GM19043 (cell line): Measurements from ENCODE around the gene HDLBP.

ENCODE experiments used
- ATAC-seq: cut with Tn5 transposase; IDR thresholded peaks from one replicate; pipeline ENCODE4 v1.9.1; 2021; ENCODE audit warnings: low read depth; ENCODE audit not compliant: unreplicated experiment

The HDLBP gene

DNA sequence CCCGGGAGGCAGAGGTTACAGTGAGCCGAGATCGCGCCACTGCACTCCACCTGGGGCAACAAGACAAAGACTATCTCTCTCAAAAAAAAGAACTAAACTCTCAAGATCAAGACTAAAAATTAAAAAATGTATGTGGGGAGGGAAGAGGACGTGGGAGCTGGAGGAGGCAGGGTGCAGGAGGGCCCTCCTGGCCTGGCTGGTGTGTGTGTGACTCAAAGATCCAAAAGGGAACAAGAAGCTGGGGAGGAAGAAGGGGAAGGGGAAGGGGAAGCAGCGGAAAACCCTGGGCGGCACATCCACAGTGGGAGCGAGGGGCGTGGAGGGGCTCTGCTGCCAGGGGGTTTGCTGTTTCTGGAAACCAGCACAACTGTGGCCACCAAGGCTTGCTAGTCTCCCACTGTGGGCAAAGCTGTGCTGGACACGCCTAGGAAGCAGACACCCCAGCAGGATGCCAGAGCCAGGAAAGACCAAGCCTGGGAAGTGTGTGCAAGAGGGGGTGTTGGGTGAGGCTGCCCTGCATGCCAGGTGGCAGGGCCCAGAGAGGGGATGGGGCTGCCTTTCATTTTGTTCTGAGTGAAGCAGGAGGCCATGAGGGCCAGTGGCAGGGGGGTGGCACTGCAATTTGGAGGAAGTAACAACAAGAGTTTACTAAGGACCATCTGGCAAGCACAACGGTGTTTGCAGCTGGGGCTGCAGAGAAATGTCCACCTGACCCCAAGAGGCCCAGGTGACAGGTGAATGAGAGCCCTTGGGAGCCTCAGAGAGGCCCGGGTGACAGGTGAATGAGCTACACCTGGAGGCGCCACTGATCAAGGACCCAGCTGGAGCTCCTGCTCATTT lies 82.5 kb downstream of the HDLBP start:
- ATAC-seq: no peak

DNA sequence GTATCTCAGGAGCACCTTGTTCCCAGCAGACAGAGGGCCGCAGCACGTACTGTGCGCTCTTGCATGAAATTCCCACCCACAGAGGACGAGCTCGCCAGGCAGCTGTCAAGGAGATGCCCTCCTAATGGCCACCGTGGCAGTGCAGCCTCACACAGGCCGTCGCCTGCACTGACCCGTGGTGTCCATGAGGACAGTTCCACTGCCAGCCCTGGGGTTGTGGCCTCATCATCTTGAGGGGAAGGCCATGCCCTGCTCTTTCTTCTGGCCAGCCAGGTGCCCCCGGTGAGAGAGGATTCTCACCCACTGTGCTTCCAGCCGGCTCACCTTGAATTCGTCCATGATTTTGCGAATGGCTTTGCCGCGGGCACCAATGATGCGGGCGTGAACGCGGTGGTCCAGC lies 85.0 kb downstream of the HDLBP start:
- ATAC-seq: no peak

DNA sequence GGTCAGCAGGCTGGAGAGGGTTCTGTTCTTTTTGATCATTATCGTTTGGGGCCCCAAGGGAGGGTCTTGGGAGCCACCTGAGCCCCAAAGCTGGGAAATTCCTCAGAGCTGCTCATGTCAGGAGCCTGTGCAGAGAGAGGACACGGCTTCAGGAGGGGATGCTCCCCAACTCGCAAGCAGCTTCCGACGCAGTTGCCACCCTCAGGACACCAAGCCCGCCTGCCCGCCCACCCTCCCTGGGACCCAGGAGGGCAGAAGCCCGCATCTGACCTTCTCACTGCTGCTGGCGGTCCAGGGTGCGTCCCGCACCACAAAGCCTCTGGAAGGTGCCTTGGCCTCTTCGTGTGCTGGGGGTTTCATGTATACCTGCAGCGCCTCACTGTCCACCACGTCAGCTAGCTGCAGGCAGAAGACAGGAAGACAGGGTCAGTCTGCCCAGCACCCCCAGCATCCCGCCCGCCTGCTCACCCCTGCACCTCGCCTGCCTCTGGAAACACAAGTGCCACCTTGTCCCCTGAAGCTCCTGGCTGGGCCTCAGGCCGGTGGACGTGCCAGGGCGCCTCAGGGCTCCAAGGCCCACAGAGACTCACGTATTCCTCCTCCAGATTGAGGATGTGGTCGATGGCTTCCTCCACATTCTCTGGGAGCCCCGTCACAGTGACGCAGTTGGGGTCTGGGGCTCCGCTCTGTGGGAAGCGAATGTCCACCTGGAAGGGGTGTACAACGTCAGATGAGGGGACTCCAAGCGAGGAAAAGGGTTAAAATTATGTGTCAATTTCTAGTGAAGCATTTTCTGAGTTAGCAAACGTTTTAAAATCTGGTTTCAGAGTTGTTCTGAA lies 85.7 kb downstream of the HDLBP start:
- no peak for ATAC-seq

DNA sequence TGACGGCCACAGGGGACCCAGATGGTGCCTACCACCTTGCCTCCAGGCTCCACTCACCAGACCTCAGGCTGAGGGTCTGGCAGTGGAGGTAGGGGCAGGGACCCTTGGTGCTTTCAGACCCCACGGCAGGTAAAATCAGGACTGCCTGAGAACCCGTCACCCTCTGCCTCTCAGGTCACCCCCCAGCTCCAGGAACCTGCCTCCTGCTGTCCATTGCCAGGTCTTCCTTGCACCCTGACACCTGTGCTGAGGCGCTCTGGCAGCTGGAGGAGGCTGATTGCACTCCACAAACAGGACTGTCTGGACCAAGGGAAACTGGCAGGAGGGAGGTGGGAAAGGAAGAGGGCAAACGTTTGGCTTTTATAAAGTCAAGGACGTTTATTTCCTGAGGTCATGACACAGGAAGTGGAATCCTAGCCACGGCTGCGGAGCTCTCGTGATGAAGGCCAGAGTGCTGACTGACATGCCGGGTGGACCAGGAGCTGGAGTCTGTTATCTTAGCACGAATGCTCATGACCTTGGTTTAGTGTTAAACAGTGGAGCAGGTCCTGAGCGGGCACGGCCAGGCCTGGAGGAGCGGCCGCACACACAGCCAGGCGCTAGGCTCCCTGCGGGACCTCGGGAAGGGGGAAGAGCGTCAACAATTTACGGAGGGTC lies 86.5 kb downstream of the HDLBP start:
- ATAC-seq: no peak

DNA sequence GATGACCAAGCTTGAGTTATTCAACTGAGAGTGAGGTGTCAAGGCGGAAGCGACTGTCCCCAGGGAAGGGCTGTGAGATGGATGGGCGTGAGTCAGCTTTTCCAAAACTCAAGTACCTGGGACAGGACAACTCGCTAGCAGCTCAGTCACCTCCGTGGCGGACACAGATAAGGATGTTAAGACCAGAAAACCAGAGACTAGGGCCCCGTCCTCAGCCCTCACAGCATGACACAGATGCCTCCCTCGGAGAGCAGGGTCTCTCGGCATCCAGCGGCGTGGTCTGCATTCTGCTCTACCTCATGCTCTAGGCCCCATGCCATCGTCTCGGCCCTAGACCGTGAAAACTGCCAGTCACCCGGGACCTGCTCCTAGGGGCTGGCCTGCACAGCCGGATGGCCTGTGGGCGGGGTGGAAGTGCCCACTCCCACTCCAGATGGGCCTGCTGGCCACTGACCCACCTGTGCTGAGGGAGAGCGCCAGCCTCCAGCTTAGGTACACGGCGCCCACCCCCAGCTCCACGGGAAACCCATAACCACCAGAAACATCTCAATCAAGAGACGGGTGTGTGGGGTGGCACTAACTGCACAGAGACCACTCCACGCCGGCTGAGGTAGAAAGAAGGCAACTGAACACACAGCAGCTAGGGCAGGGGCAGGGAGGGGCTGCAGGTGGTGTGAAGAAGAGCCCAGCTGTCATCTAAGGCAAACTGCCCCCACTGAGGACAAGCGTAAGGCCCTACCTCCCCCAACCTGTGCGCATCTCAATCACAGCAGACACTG lies 87.2 kb downstream of the HDLBP start:
- ATAC-seq: no peak

DNA sequence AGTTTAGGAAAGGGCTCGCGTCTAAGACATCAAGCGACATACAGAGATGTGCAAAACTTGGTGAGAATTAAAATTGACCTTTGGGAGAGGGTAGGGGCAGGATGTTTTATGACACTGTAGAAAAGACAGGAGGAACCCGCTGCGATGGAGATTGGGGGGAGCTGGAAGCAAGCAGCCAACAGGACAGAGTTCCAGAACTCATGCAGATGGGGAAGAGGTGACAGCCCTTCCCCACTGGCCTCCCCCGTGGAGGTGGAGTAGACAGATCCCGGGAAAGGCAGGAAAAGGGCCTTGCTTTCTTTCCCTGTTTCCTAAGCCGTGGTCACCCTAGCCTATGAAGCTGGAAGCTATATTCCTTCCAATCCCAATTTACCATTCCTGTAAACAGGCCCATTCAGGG lies 87.9 kb downstream of the HDLBP start:
- ATAC-seq: no peak

DNA sequence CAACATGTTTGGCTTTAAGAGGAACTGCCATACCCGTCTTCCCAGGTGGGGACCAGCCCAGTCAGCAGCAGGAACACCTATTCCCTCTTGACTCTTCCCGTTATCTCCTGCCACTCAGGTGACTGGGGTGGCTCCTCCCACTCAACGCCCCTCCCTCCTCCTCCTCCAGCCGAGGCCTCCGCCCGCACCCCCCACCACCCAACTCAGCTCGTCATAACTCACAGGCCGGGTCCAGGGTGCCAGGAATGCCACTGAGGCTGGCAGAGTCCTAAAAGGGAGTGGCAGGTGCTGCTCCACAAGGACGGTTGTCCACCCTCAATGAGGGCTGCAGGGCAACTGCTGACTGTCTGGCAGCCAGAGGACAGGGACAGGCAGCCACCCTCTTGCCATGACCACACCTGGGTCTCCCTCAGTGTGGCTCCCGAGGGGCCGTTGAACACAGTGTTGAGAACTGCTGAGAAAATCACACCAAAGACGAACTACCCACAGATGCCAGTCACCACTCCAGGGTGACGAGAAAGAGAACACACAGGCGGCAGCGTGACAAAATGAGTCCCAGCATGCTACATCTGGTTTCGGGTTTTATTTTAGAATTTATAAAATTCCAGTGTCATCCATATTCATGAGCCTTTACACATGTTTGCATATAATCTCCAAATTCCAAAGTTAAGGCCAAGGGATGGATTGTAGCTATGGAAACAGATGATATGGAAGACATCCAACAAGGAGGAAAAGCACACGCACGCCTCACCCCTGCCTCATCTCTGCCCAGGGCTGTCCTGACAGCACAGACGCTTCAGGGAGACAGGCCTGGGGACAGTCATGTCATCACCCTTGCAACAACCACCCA lies 88.5 kb downstream of the HDLBP start:
- ATAC-seq: no peak

DNA sequence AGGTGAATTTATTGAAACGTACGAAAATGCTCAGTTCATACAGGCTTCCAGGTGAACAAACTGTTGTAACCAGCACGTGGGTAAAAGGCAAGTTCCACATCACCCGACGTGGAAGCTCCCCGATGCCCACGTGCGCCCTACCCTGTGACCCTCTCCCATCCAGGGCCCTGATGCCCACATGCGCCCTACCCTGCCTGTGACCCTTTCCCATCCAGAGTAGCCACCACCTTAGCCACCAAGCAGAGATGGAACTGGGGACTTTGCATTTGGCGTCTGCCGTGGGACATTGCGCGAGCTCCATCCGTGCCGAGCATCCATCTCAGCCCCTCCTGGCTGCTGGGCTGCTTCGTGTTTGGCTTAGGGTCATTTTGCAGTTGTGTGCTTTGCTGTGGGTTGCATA lies 89.5 kb downstream of the HDLBP start:
- no peak for ATAC-seq

DNA sequence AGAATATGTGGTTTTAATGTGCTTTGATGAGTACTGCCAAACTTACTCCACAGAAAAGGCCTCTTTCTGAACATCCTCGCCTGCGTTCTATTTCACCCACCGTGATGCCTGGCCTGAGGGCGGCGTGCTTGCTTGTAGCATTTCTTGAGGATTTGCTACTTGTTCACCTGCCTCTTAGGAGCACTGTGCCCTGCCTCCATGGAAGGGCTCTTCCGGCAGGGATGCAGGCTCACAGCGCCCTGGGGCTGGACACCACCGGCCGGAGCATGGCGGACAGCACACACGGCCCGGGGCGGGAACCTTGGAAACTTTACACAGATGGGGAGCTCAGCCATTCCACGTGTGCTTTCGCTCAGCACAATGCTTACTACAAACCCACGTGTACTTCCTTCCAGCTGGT lies 89.9 kb downstream of the HDLBP start:
- ATAC-seq: no peak

DNA sequence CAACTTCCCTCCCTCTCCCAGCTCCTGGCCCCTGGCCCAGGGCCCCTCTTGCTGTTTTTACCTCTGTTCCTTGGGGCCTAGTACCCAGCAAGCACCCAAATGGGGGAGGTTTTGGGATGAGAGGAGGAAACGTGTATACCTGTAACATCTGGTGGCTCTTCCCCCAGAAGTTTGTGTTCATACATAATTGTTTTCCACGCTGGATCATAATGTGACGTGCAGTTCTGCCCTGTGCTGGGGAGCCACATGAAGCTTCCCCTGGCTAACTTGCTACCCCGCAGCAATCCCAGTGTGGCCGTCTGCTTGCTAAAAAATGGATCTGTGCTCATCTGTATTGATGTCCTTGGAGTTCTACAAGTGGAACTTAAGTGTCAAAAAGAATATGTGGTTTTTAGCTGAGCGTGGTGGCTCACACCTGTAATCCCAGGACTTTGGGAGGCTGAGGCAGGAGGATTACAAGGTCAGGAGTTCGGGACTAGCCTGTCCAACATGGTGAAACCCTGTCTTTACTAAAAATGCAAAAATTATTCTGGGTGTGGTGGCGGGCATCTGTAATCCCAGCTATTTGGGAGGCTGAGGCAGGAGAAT lies 90.5 kb downstream of the HDLBP start:
- no peak for ATAC-seq

DNA sequence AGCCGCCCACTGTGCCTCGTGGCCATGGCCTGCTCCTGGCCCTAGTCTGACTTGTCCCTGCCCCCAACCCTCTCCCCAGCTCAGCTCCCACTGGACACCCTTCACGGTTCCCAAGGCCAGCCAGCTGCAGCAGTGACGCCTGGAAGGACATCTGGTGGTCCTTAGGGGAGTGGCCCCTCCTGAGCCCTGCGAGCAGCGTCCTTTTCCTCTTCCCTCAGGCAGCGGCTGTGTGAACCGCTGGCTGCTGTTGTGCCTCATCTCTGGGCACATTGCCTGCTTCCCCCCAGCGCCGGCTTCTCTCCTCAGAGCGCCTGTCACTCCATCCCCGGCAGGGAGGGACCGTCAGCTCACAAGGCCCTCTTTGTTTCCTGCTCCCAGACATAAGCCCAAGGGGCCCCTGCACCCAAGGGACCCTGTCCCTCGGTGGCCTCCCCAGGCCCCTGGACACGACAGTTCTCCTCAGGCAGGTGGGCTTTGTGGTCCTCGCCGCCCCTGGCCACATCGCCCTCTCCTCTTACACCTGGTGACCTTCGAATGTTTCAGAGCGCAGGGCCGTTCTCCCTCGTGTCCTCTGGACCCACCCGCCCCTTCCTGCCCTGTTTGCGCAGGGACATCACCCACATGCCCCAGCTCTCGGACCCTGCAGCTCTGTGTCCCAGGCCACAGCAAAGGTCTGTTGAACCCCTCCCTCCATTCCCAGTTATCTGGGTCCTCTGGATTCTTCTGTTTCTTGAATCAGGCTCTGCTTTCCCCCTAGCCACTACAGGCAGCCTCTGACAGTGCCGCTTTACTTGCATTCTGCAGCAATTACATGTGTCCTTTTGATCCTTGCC lies 91.2 kb downstream of the HDLBP start:
- no peak for ATAC-seq

DNA sequence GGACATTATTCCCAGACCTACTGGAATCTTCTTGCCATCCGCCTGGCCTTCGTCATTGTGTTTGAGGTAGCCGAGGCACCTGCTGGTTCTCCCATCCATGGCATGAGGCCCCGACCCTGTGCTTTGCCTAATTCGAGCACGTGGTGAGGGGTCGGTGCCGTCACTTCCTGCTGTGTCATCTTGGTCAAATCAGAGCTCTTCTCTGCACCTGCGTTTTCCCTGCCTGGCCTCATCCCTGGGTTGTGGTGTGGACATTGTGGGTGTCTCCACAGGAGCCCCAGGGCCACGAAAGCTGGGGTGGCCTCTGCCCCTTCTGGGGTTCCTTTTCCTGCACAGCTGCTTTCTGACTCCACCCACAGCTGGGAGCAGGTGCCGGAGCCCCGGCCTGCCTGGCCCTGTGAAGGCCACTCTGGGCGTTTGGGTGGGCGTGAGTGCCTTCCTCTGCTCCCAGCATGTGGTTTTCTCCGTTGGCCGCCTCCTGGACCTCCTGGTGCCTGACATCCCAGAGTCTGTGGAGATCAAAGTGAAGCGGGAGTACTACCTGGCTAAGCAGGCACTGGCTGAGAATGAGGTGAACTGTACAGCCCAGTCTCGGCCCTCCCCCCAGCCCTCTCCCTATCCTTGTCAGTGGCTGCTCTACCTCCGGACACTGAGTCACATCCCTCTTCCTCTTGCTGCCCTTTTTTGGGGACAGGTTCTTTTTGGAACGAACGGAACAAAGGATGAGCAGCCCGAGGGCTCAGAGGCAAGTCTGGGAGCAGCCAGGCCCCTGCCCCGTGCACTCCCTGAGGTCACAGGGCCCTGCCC lies 92.1 kb downstream of the HDLBP start:
- no peak for ATAC-seq

DNA sequence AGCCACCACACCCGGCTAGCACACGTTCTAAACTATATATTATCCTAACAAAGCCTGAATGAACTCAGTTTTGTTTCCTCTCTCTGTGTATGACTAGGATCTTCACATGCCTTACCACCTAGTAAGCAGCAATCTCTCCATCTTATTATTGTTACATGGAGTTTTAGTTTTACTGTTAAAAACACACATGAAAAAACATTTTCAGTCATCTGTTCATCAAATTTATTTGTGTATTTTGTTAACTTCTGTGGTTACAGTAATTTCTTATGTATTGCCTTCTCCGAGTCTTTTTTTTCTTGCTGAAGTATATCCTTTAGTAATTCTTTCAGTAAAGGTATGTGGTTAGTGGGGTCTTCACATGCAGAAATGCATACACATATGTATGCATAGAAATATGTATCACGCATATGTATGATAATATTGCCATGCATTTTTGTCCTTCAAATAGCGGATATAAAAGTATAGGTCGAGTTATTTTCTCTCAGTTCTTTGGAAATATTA lies 95.6 kb downstream of the HDLBP start:
- ATAC-seq: no peak

DNA sequence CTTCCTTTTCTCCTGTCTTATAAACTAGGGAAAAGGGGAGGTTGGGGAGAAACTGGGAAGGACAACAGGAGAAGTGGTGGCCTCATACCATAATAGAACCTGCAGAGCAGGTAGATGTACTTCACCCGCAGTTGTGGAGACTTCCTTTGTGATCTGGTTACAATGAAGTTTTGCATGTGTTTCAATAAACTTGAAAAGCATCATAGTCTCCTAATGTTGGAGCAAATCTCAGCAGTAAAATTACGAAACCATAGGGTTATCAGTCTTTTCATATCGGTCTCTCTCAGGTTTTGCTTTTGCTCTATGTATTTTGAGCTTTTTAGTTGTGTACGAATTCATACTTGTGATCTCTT lies 96.5 kb downstream of the HDLBP start:
- no peak for ATAC-seq

DNA sequence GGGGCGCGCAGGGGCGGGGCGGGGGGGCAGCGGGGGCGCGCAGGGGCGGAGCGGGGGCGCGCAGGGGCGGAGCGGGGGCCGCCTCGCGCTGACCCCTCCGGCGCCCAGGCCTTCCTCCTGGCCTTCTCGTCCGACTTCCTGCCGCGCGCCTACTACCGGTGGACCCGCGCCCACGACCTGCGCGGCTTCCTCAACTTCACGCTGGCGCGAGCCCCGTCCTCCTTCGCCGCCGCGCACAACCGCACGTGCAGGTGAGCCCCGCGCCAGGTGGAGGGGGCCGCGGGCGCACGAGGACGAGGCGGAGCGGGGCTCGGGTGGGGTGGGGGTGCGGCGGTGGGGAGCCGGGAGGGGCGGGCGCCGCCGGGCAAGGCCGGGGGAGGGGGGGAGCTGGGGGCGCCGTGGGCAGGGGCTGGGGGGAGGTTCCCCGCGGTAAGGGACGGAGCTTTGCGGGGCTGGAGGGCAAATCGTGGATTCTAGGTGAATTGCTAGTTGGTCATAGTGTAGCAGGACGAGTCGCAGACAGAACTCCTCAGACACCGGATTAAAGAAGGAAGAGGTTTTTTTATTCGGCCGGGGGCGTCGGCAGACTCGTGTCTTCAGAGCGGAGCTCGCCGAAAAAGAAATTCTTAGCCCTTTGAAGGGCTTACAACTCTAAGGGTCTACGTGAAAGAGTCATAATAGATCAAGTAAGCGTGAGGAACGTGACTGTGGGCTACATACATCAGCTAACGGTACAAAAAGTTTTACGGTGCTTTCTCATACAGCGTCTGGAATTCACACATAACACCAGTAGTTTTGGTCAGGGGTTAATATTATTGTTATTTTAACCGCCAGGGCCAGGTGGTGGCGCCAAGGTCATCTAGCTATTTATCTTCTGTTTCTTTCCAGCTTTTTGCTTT lies 97.1 kb downstream of the HDLBP start:
- no peak for ATAC-seq

DNA sequence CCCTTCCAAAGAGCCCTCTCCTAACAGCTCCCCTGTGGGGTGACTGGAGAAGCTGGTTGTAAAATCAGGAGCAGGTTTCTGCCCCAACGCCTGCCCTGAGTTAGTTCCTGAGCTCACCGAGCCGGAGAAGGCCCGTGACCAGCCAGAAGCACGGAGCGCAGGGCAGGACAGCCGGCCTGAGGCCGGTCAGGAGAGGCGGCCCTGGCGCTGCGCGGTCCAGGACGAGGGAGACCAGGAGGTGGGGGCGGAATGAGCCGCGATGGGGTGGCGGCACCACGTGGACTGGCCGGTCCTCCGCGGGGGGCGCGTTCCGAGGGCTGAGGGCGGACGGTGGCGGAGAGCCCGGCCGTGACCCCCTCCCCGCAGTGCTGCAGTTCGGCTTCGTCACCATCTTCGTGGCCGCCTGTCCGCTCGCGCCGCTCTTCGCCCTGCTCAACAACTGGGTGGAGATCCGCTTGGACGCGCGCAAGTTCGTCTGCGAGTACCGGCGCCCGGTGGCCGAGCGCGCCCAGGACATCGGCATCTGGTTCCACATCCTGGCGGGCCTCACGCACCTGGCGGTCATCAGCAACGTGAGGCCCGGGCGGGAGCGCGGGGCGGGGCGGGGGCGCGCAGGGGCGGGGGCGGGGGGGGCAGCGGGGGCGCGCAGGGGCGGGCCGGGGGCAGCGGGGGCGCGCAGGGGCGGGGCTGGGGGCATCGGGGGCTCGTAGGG lies 98.0 kb downstream of the HDLBP start:
- peak; percentile 58 for ATAC-seq
